Measurements from ENCODE around the gene AEN.

AEN gene

DNA sequence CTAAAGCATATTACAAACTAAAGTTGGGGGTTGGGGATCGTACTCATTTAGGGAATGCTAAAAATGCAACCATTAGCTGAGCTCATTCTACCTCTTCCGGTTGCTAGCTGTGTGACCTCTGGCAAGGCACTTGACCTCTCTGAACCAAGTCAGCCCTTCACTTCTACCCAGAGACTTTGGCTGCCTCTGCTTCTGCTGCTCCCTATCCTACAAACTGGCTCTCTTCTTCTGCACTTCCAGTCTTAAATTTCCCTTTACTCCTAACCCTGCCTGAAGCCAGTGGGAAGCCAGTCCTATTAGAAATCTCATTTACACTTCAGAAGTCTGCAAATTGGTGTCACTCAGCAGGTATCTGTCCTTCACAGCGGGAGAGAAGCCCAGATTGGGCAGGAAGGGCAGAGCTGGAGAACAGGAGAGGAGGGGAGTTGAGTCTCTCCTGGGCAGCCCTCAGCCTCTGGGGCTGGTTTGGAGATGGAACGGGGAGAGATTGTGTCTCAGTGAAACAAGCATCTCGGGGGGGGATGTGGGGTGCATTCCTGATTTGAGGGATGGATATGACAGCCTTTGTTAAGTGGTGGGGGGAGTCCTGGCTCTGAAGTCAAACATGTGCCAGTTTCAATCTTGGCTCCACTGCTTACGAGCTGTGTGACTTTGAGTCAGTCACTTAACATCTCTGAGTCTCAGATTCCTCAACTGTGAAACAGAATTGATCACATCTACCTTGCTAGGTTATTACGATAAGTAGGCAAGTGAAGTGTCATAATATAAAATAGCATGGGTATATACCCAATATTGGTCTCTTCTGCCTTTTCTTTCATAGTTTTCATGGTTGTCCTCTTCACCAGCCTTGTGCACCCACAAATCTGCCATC lies 7.8 kb upstream of the AEN start:
- DNase-seq (ENCODE audit: low spot score): no peak

DNA sequence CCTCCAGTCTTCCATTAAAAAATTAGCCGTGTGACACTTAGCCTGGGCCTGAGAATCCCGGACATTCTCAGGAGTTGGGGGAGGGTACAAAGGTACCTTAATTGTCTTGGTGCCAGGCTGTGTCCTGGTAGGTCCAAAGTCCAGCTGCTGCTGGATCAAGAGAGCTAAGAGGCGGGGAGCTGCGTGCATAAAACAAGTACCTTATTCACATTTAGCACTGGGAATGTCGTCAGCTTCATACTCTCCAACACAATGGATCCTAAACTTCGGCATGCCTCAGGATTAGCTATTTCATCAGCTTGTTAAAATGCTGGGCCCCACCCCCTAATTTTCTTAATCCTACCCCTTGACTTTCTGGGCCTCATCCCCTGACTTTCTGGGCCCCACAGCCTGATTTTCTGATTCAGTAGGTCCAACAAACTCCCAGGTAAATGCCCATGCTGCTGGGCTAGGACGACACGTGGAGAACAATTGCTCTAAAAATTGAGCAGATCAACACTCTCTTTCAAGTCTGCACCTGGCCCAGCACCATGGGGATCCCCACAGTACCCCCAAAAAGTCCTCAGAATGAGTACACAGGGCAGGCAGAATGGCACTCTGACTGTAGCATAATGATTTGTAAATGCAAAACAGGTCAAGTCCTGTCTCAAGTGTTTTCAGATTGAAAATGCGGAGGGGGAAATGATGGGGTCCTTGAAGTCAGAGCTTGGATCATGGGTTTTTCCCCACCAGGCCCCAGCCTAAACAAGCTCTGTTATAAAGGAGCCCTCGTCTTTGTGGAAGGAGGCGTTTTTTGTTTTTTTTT lies 5.6 kb upstream of the AEN start:
- DNase-seq (ENCODE audit: low spot score): no peak

DNA sequence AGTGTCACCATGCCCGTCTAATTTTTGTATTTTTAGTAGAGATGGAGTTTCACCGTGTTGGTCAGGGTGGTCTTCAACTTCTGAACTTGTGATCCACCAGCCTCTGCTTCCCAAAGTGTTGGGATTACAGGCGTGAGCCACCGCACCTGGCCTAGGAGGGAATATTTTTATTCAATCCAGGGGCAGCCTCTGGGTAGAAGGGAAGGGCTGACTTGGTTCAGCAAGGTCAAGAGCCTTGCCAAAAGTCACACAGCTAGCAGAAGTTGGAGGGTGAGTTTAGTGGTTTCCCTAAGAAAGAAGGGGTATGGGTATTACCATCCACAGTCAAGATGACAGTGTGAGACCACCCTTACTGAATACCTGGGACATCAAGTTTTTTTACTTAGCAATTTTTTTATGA lies 4.9 kb upstream of the AEN start:
- no peak for DNase-seq (ENCODE audit: low spot score)

DNA sequence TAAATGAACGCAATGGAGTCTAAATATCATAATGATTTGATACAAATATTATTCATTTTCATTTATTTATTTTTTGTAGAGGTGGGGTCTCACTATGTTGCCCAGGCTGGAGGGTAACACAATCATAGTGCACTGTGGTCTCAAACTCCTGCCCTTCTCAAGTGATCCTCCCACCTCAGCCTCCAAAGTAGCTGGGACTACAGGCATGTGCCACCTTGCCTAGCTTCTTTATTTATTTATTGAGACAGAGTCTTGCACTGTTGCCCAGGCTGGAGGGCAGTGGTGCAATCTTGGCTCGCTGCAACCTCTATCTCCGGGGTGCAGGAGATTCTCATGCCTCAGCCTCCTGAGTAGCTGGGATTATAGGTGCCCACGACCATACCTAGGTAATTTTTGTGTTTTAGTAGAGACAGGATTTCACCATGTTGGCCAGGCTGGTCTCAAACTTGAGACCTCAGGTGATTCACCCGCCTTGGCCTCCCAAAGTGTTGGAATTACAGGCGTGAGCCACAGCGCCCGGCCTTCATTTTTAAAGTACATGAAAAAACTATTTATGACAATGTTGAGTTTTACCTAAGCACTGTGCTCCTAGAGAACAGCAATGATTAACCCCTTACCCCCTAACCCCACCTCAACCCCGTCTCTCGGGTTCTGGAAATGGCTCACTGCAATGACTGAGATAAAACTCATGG lies 4.0 kb upstream of the AEN start:
- no peak for DNase-seq (ENCODE audit: low spot score)

DNA sequence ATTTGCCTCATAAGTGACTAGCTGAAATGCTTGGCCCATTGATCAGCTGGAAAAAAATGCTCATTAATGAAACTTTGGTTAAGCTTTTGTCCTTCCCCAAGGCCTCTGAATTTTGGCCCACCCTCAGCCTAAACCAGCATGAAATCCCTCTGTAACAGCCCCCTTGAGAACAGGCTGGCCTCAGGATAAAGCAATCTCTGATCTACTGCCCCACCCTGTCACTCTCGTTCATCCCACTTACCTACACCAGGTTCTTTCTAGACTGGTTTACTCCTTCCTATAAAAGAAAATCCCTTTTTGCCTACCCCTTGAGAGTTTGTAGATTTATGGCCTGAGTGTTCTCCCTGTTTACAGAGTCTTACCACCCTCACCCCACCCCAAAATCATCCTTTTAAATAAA lies 3.4 kb upstream of the AEN start:
- no peak for DNase-seq (ENCODE audit: low spot score)

DNA sequence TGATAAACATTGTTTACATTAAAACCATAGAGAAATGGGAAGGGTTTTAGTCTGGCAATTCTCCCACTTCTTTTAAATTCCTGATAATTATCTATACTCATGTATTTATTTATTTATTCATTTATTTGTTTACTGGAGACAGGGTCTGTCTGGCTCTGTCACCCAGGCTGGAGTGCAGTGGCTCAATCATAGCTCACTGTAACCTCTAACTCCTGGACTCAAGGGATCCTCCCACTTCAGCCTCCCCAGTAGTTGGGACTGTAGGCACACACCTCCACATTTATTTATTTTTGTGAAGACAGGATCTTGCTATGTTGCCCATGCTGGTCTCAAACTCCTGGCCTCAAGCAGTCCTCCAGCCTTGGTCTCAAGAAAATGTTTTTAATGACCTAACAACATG lies 2.5 kb upstream of the AEN start:
- DNase-seq (ENCODE audit: low spot score): no peak

DNA sequence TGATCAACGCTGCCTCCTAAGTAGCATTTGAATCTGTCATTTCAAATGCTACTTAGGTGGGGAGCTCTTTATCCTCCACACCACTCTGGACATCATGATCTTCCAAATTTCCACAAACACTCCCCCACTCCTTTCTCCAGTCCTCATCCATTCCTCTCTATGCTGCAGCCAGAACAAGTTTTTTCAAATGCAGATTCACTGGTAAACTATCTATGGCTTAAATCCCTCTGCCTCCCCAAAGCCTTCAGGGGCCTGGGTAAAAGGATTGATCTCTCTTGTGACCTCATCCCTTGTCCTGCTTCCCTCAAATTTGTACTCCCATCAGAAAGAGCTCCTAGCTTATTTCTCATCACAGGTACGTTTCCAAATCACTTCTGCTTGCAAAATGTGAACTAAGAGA lies 1.3 kb upstream of the AEN start:
- no peak for DNase-seq (ENCODE audit: low spot score)

DNA sequence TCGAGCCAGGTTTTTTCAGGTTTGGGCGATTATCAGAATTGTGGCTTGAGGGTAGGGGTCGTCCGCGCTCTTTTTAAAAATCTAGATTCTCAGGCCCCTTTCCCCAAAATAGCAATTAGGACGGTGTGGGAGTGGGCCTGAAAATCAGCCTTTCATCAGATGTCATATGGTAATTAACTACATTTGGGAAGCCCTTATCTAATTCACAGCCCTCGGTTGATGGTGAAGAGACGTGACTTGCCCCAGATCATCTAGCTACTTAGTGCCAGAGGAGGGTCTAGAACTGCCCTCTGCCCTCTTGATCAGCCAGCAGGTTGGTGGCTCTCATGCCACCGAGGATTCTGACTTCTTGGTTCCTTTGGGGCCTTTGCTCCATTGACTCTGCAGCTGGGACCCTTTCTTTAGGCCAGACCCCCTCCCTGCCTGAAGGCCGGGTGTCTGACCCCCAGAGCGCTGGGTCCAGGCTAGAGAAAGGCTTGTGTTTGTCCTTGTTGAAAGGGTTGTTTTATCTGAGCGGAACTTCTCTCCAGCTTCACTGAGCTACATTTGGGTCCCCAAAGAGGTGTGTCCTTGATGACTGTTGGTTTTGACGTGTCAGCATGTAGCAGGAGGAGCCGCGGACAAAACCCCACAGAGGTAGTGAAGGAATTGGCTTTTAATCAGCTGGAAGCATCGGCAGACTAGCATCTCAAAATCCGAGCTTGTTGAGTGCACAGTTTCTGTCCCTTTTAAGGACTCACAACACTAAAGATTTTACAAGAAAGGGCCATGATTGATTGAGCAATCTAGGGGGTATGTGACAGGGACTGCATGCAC lies 857 bp downstream of the AEN start:
- DNase-seq (ENCODE audit: low spot score): peak; percentile 88

DNA sequence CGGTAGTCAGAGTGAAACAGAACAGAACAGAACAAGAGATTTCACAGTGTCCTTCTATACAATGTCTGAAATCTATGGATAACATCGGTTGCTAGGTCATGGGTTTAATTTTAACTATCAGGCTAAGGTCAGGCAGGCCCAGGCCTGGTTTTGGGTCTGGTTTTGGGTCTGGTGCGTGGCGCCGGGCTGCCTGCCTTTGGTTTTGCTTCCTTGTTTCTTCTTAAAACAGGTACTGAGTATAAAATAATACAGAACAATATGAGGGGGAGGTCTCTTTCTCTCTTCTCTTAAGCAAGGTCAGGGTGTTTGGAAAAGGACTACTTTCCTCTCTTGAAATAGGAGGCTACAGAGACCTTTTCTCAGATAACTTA lies 1.4 kb downstream of the AEN start:
- no peak for DNase-seq (ENCODE audit: low spot score)

DNA sequence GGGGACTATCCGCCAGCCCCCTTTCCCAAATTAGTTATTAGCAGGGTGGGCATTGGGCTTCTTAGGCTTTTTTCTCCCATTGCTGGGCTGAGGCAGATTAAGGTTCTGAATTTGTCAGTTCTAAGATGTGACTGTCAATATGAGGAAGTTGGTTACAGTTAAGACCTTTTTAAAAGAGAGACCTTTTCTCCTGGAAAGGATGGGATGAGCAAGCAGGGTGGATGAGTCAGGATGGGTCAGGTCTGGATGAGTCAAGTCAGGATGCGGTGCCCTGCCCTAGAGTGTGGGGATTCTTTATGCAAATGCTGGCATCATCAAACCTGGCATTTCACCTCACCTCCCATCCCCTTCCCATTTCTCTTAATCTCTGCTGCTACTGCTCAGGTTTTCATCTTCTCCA lies 1.9 kb downstream of the AEN start:
- DNase-seq (ENCODE audit: low spot score): peak; percentile 81

DNA sequence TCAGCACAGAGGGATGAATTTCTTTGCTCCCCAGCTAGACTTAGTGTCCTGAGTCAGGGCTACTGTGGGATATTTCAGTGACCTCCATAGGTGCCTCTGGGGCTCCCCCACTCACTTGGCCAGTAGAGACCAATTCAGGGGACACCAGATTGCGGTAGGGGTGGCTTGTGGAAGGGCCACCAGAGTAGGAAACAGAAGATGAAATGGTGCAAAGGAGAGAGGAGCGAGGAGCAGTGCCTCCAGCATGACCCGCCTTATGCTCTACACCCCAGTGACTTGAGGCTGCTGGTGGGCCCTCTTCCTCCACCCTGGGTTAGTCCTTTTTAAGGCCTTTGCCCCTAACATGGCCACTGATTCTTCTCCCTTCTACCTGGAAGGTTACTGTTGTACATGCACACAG lies 2.5 kb downstream of the AEN start:
- DNase-seq (ENCODE audit: low spot score): peak; percentile 36

DNA sequence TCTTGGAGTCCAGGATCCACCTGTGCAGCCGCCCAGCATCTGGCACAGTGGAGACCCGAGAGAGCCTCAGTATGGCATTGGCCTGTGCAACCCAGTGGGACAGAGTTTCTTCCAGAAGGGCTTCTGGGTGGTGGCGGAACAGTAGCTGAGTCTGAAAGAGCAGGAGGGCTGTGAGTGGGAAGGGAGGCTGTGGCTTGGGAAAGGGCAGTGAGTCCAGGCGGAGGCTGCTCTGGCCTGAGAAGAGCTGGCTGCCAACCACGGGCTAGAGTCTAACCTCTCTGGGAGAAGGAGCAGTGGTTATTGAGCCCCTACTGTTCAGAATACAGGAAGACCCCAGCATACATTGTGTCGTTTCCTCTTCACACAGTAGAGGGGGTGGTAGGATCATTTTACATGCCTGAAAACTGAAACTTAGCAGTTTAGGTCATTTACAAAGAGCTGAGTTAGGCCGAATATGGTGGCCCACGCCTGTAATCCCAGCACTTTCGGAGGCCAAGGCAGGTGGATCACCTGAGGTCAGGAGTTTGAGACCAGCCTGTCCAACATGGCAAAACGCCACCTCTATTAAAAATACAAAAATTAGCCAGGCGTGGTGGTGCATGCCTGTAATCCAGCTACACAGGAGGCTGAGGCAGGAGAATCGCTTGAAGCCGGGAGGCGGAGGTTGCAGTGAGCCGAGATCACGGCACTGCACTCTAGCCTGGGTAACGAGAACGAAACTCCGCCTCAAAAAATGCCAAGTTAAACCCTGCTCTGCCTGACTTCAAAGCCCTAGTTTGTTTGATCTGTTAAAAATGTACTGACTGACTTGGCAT lies 3.2 kb downstream of the AEN start:
- DNase-seq (ENCODE audit: low spot score): peak; percentile 80

DNA sequence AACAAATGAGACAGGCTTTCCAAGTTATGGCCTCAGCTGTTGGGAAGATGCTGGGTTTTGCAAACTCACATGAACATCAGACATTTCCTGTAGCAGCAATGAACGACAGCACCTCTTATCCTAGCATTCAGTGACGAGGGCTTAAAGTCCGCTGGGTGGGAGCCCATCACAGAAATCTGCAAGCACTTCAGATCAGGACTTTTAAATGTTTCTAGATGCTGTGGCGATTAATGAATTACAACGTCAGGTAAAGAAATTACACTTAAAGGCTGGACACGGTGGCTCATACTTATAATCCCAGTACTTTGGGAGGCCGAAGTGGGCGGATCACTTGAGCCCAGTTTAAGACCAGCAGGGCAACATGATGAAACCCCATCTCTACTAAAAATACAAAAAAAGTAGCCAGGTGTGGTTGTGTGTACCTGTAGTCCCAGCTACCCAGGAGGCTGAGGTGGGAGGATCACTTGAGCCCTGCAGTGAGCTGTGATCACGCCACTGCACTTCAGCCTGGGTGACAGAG lies 3.9 kb downstream of the AEN start:
- DNase-seq (ENCODE audit: low spot score): peak; percentile 53

DNA sequence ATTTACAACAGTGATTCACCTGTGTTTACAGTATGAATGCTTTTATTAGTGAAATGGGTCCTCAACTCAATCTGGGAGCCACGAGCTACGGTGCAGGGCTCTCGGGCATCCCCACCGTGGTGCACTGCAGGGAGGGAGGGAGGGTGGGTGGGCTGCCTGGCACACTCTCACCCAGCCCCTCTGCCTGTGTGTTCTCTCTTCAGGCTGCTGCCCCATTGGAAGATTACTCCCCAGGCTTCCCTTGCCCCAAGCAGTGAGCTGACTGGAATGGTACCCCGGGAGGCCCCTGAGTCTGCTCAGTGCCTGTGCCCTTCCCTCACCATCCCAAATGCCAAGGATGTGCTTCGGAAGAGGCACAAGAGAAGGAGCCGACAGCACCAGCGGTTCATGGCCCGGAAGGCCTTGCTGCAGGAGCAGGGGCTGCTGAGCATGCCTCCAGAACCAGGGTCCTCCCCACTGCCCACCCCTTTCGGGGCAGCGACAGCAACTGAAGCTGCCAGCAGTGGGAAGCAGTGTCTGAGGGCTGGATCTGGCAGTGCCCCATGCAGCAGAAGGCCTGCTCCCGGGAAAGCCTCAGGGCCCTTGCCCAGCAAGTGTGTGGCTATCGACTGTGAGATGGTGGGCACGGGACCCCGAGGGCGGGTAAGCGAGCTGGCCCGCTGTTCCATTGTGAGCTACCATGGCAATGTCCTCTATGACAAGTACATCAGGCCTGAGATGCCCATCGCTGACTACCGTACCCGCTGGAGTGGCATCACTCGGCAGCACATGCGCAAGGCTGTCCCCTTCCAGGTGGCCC lies 5.0 kb downstream of the AEN start:
- DNase-seq (ENCODE audit: low spot score): peak; percentile 21

DNA sequence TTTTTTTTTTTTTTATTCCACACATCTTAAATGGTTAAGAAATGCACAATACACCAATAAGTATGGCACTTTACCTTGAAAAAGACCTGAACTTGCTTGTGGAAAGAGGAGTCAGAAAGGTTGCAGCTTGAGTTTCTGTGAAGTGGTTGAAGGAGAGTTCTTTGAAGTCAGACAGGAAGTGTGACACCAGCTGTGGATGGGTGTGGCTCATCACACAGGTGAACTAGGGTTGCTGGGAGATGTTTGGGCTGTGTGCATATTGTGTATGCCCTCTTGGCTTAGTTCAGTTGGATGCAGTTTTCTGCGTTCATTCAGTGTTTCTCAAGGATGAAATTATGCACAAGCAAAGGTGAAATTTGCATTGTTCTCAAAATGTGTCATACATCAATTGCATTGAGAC lies 6.3 kb downstream of the AEN start:
- peak; percentile 68 for DNase-seq (ENCODE audit: low spot score)

DNA sequence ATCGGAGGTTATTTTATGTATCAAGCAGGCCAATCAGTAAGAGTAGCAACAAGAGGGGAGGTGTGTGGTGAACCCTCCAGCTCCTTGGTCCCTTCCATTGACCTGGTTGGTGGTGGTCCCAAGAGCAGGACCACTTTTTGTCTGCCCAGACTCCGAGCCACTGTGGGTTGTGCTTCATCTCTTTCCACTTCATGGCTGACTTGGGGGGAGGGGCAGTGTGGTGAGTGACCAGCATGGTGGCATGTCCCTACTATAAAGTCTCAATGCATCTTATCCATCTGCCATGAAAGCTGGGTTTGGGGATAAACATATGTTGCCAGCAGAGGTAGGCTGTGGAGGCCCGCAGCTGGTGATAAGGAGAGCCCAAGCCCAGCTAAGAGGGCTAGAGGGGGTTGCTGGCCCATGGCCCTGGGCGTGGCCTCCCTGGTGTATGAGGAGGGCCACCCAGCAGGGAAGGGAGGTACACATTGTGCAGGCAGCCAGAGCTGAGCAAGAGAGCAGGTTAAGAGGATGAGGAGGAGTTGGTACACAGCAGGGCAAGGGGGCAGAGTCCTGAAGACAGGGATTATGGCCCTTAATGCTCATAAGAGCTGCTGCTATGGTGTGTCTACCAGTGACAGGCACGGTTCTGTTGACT lies 7.0 kb downstream of the AEN start:
- DNase-seq (ENCODE audit: low spot score): peak; percentile 89

DNA sequence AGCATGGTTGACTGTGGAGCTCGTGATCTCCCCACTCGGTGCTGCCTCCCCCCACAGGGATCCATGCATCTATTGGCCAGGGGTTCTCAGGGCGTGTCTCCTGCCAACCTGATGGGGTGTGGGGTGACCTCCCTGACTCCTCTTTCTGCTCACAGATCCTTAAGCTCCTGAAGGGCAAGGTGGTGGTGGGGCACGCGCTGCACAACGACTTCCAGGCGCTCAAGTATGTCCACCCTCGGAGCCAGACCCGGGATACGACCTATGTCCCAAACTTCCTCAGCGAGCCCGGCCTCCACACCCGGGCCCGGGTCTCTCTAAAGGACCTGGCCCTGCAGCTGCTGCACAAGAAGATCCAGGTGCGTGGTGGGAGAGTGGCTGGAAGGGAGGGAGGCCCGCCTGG lies 7.9 kb downstream of the AEN start:
- DNase-seq (ENCODE audit: low spot score): no peak

DNA sequence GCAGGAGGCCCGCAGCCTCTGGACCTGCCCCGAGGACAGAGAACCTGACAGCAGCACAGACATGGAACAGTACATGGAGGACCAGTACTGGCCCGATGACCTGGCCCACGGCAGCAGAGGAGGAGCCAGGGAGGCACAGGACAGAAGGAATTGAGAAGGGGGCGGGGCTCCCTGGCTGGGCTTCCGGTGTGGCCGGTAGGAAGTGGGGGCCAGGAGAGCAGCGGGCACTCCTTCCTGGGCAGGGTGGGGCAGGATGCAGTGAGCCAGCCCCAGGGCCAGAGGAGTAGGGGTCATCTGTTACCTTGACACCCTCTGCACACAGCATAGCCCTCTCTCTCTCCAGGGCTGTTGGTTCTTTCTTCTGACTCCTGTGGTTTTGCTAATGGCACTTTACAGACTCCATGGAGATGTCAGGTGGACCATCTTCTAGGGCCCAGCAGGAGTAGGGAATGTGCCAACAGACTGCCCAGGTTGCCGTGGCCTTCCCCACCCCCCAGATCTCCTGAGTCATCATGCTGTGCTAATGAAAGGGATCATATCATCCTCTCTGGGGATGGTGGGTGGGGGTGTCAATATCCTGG lies 9.1 kb downstream of the AEN start:
- DNase-seq (ENCODE audit: low spot score): peak; percentile 67

DNA sequence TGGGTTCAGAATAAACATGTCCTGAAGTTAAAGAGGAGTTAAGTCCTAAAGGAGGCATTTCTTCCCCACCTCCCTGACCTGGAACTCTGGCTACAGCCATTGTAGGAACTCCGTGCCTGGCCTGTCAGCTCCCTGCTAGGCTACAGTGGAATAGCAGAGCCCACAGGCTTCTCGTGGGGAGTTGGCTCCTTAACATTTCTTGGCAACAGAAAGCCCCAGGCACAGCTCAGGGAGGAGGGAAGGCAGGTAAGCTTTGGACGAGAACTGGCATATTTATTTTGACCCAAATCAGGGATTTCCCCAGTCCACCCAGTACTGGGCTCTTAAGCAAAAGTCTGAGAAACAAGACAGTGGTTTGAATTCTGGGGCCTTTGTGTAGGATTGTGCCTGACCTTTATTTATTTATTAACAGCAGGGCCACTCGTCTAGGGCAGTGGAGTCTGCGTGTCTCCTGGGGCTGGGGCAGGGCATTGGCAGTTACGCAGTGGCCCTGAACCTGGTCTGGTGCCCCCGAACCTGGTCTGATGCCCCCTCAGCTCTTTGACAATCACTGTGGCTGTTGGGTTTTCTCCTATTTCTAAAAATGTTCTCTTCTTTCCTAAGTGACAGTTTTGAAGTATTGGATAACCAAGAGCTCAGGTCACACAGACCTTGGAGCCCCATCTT lies 9.8 kb downstream of the AEN start:
- peak; percentile 45 for DNase-seq (ENCODE audit: low spot score)

Data from hematopoietic multipotent progenitor cell treated with erythropoietin and hydrocortisone succinate and interleukin-3 and kit ligand, for 17 days (in vitro differentiated cells).